GM21390 (cell line): Measurements from ENCODE around the gene AP5B1.

ENCODE experiments used
- ATAC-seq: cut with Tn5 transposase; IDR thresholded peaks from one replicate; pipeline ENCODE4 v1.9.1; 2021; ENCODE audit not compliant: unreplicated experiment

Gene AP5B1, protein sequence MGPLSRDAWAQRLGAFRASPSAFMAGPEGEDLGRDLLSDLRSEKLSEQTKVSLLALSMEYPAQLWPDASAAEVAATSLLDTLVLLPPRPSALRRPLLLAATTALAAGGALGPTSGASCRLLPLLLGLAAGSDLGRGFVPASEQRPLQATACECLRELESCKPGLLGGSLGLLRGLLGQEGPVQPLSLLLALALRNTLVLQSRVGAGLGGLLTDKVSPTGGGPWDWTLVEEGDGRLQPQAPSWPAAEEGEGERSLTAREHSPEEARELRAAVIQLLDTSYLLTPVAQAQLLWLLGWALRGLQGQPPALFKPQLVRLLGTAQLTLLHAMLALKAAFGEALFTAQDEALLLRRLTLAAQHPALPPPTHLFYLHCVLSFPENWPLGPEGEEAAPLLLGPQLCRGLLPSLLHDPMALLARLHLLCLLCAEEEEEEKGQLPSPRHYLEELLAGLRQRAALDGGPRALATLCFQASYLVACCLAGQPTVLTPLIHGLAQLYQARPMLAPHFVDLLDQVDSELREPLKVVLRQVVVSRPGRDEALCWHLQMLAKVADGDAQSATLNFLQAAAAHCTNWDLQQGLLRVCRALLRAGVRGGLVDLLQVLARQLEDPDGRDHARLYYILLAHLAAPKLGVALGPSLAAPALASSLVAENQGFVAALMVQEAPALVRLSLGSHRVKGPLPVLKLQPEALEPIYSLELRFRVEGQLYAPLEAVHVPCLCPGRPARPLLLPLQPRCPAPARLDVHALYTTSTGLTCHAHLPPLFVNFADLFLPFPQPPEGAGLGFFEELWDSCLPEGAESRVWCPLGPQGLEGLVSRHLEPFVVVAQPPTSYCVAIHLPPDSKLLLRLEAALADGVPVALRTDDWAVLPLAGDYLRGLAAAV

DNA sequence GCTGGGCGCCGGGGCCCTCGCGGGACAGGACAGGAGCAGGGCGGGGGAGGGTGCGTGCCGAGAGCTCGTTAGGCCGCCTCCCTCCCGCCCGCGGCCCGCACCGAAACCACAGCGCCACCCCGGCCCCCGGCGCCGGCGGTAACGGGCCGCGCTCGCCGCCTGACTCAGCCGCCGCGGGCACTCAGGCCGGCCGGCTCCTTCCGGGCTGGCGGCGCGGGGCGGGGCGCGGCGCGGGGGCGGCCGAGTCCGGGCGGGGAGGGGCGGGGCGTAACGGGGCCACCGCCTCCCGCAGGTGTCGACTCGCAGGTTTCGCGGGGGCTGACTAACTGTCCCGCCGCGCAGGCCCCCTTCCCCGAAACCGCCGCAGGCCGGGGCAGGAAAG is at the start of gene AP5B1:
AP5B1 (minus strand) TSS at position 207 of the 382 bp plus-strand sequence. CDS start 385 bp downstream, outside the sequence.
- peak; percentile 53 for ATAC-seq

DNA sequence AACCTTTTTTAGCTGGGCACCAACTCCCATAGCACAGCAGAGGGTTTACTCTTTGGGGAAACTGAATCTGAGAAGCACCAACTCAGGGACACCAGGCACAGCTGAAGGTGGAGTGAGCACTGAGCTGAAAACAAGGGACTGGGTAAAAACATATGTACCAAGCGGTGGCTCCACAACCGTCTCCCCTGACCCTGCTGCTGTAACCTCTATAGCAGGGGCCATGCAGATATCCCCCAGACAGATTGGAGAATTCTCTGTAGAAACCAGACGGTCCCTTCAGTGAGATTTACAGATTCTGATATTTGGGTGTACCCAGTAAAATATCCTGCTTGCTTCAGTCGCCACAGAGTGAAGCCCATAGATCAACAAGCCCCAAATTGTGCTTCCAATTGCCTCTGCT is 48.7 kb upstream of the AP5B1 start:
- ATAC-seq: no peak

DNA sequence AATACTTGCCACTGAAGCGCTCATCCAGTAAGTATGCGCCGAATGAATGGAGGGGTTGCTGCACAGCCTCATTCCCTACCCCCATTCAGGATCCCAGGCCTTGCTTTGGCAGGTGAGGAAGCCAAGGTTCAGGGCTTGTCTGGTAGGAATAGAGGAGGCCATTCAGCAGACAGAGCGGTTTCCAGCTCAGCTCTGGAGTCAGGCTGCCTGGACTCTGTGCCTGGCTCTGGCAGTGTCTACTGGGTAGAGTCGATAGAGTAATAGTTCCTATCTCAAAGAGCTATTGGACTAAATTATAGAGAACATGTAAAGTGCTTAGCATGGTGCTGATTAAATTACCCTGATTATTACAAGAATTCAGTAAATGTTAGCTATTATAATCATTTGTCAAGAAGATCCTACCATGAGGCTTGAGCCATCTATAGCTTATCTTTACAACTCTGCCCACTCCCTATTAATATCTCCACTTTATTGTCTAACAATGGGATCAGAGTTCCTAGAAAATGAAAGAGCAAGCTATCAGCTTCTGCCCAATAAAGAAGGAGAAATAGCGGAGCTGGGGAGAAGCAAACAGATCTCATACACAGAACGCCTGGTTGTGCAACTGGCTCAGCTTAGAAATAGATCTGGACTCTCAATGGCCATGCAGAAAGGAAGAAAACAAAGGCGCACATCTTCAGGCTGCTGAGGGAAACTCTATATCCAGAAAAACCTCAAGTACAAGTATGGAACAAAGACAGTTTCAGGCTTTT is 46.4 kb upstream of the AP5B1 start:
- ATAC-seq: no peak

DNA sequence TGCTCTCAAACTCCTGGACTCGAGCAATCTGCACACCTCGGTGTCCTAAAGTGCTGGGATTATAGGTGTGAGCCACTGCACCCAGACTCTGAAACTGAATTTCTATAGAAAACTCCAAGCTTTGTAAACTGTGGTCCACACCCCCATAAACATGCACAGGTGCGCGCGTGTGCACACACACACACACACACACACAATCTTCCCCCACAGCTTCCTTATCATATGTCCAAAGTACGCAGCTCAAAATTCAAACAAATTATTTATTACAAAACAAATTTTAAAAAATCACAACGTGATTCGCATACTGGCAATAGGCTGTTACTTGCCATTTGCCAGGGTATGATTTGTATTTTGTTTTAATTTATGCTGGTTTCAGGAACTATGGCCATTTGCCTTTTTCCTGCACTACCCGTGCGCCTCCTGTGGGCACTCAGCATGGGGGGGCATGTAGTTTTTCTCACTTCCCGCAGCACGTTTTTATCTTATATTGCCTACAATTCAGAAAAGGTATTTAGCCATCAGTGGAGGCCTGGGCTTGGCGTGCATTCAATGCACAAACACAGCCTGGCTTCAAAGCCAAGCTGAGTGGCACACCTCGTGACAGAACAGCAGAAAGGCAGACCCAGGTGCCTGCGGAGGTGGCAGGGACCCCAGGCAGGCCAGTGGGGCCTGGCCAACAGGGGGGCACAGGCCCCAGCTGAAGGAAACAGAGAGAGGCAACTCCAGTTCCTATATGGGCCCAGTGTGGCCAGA is 42.2 kb upstream of the AP5B1 start:
- no peak for ATAC-seq

DNA sequence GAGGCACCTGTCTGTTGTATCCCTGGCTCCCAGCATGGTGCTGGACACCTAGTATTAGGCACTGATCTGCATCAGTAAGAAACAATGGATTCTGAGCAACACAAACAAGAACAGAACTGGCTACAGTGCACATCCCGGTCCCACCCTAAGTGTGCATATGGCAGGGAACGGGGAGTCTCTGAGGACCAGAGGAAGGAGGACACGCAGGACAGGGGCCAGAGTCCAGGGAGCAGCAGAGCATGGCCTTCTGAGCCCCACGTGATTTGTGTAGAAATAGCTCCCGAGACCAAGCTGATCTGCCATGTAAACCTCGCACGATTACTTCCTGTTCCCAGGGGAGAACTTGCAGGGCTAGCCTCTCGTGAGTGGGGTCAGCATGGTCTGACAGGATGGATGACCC is 40.3 kb upstream of the AP5B1 start:
- ATAC-seq: no peak

DNA sequence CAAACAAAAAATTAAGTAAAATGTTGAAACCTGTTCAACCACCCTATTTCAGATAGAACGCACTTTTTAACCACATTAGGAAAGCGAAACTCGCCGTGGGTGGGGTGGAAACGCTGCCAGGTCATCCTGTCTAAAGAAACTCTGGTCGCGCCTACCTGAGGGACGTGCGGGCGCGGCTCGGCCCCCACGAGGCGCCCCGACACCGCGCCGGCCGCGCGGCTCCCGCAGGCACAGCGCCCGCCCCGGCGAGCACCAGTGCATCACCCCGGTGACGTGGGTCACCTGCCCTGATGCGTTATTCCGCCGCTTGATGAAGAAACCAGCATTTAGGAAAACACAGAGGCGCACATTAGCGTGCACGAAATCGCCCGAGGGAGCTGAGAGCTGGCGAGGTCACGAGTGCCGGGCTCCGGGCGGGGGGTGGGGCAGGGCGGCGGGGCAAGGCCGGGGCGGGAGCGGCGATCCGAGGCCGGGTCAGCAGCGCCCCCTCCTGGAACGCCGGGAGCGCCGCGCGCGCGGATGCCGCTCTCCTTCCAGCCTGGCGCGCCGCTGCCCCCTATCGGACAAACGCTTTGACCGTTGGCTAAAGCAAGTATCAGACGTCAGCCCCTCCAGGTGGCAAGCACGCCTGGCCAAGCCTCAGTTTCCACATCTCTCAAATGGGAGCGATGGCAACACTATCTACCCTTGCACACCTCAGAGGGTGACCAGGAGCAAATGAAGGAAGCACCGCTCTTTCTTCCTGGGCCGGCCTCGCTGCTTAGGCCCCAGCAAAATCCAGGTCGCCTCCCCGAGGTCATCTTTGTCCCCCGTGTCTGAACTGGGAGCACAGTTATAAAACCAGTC is 37.3 kb upstream of the AP5B1 start:
- ATAC-seq: peak; percentile 76

DNA sequence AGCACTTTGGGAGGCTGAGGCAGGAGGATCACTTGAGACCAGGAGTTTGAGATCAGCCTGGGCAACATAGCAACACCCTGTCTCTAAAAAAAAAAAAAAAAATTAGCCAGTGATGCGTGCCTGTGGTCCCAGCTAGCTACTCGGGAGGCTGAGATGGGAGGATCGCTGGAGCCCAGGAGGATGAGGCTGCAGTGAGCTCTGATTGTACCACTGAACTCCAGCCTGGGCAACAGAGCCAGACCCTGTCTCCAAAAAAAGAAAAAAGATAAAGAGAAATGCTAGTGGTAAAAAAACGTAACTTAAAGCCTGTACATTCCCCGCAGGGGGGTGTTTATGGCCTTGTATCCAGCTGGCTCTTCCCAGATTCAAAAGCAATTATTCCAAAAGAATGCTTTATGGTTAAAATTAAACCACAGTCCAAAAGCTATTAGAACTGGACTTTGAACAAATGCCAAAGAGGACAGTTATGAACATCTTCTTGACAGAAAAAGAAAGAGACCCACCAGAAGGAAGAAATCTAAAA is 36.6 kb upstream of the AP5B1 start:
- ATAC-seq: no peak

DNA sequence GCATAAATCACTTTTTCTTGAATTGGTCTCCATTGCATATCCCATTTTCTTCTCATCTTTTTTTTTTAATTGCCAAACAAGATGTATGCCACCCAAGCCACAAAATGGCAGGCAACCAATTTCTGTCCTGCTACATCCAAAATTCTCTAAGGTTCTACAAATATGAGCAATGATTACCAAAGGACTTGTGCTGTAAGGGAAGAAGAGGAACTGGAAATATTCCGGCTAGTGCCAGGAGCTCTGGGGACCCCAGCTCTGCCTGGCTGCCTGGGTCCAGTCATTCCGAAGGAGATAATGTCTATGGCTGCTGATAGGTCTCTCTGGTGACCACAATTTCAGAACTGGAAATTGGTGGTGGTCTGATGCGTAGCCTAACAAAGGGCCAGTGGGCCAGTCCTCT is 35.9 kb upstream of the AP5B1 start:
- no peak for ATAC-seq

DNA sequence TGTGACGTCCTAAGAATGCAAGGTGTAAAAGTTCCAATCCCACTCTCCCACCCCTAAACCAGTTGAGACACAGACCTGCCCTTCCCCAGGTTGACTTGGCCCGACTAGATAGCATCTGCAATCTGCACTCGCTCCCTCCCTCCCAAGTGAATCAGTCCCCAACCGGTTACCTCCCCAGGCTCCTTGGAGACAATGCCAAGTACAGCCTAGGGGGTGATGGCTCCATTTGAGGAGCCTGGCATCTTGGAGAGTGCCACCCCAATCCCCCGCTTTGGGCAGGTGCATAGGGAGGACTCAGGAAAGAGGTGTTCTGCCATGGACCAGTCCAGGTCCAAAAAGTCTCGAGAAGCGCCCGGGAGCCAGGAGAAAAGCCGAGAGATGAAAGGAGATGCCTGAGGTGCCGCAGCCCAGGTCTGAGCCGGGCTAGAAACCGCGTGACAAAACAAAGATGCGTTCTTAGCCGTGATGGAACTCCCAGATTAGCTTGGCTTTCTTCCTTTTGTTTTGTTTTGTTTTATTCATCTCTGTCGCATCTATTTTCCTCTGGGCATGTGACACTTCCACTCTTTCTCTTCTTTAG is 34.3 kb upstream of the AP5B1 start:
- ATAC-seq: no peak

DNA sequence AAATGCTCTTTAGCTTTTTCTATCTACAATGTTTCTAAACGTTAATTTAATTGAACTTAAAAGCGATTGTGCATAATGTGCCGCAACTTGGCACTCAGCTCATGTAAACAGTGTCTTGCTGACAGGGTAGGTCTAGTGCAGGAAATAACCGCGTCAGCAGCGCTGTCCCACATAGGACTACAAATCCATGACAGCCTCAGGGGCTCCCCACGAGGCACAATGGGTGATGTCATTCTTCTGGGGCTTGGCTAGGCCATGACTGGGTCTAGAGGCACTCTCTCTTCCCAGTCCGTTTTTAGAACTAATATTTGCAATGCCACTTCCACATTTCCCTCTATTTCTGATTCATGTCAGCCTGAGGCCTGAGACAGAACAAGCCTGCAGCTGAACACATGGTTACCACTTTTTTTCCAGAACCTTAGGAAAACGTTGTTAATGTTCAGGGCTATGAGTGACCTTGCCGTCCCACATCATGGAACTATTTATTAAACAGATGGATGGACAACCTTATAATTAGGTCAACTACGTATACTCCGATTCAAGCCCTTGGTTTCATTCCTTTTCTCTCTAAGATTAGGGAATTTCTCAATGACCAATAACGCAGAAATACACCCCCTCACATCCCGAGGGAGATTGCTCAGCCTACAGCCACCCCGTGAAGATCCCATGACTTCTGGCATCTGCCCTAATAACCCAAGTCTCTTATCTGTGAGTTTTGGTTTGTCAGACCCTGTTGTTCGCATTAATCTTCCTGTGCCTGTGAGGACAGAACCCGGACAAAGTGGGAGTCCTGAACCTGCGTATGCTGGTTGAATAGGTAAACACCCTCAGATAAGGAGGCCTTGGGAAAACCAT is 33.6 kb upstream of the AP5B1 start:
- ATAC-seq: no peak

DNA sequence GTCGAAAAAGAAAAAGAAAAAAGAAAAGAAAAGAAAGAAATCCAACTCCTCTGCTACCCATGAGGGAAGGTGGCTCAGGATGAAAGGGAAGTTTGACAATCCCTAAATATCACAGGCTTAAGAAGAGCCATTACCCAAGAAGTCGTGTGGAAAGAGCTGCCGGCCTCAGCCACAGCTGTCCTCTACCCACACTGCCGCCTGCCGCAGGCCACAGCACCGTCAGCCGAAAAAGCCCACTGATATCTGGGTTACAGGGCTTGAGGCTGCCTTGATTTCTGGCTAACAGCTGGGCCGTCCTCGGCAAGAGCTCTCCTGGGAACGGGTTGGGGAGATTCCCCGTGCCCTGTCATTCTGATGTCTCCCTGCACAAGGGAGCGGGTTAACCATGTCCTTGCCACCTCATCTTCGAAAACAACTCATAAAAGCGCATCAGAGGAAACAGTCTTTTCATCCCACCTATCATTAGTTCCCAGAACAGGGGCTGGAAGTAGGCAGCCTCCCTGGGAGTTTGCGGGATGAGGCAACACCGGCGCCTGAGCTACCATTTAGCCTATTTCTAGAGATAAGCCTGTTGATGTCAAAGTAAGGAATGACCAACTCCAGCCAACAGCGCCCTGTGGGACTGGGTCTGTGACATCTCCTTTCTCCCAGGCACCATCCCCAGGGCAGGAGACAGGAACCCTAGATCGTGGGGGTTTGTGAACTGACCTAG is 31.1 kb upstream of the AP5B1 start:
- ATAC-seq: no peak

DNA sequence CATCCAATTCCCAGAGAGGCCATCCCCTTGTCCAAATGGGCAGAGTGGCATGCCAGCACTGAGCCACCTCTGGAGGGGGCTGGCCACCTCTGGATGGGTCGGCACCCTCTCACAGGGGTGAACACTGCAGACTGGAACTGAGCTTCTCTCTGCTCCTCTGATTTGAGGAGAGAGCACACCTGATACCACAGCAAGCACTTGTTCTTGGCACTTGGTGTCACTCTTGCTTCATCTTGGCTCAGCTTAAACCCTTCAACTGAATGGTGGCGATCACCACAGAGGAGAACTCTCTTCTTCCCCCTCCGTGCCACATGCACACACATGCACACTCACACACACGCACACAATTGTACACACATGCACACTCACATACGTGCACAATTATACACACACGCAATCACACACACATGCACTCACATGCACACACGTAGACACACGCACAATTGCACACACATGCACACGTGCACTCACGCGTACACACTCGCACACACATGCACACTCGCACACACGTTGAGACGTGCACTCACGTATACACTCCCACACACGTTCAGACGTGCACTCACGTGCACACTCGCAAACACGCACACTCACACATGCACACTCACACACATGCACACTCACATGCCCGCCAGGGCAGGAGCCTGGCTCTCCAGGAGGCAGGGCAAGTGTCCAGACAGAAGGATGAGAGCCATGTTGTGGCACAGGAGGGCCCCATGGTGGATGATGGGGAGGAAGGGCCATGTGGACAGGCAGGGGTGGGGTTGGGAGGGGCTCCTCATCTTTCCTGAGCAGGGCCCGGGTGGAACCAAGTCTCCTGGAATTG is 29.5 kb upstream of the AP5B1 start:
- no peak for ATAC-seq

DNA sequence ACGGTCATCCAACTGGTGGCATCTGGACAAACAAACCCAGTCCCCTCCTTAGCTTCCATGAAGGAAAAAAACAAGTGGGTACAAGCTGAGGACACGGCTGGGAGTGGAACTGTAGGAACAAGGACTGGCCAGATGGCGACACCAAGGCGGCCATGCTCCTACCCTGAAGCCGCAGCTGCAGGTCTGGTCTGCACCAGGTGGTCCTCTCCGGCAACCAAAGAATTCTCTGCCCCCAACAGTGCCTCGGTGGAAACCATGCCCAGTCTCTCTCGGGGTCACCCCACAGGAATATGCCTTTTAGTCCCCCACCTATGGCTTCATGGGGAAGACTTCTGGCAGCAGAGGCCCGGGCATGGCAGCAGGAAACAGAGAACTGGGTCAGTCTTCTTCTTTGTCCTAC is 28.7 kb upstream of the AP5B1 start:
- no peak for ATAC-seq

DNA sequence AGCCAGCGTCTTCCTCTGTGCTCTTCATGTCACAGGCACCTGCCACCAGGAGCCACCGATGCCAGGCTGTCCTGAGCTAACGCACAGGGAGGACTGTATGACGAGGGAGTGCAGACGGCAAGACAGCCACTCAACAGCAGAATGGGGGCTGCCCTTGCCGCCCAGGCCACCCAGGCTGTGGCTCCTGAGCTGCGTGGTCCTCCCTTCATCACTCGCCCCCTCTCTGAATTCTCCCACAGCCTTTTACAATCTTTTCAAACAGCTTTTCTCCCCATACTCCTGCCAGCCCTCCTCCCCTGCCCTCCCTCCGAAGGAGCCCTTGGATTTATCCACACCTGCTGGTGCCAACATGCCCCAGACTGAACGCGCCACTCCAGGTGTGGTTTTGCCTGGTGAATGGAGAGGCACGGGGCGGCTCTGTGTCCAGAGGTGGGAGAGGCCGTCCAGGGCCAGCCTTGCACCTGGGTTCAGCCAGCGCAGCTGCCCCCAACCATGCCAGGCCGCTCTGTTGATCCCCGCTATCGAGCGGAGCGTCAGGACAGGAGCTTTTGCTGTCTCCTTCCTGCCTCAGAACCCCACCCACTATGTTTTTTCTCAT is 28.1 kb upstream of the AP5B1 start:
- no peak for ATAC-seq

DNA sequence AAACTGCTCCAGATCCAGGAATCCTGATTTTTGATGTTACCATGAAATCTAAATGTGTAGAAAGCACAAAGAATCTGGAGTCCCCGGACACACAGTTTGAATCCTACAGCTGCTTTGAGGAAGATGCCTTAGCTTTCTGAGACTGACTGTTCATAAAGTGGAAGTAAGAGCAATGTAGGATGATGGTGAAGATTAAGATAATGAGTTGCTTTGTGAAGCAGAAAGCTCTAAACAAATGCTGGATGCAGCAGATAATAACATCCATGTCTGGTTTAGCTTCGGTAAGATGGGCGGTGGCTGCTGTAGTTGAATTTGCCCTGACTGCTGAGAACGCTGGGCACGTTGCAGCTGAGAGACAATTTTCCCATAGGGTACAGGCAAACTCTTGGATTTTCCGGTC is 26.2 kb upstream of the AP5B1 start:
- ATAC-seq: no peak

DNA sequence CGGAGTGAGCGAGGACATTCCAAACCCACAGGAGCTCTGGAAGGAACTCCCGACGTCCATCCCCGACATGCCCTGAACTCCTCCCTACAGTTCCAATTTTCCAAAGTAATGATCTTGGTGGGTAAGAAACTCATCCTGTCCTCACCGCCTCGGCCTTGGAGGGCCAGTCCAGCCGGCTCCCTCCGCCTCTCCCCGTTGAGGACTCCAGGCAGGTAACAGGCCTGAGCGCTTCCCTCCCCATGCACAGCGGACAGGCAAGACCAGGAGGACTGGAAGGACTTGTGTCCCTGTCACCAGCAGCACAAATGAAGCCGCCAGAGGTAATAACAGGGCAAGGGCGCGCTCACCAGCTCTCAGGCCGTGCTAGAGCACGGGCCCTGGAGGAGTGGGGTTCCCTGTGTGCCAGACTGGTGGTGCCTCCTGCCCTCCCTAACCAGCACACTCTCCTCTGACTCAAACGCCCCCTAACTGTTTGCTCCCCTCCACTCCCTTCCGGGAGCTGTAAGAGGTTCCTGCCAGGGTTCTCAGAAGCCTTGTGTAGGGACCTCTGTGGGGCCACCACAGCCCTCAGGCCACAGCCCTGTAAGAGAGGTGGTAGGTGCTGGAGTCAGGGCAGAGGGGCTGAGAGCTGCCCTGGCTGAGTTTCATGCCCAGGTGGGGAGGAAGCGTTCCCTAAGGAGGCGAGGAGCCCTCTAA is 23.2 kb upstream of the AP5B1 start:
- ATAC-seq: no peak
